ENCODE data around the gene PODNL1. TPM values are rescaled to one million over a fixed set of nuclear protein-coding genes. Genes with fewer than 3 reads are reported as not detected.
A peak's percentile ranks its signal among the peaks of the same experiment; 100 is the strongest.

PODNL1 gene
- total and polyA plus RNA-seq, 8 donors, result 1.3 to 17.9 (median 1.7) TPM

GRCh38 chr19:13984875-13985741 lies 46.9 kb upstream of the PODNL1 start:
- TF ChIP-seq, protein P1, sequence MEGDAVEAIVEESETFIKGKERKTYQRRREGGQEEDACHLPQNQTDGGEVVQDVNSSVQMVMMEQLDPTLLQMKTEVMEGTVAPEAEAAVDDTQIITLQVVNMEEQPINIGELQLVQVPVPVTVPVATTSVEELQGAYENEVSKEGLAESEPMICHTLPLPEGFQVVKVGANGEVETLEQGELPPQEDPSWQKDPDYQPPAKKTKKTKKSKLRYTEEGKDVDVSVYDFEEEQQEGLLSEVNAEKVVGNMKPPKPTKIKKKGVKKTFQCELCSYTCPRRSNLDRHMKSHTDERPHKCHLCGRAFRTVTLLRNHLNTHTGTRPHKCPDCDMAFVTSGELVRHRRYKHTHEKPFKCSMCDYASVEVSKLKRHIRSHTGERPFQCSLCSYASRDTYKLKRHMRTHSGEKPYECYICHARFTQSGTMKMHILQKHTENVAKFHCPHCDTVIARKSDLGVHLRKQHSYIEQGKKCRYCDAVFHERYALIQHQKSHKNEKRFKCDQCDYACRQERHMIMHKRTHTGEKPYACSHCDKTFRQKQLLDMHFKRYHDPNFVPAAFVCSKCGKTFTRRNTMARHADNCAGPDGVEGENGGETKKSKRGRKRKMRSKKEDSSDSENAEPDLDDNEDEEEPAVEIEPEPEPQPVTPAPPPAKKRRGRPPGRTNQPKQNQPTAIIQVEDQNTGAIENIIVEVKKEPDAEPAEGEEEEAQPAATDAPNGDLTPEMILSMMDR (IDR thresholded peaks at IDR 0.05), result no peak
- ATAC-seq (peak; percentile 60), DNase-seq (peak in 2 of 4 donors; percentile 82 to 87)
- intact Hi-C loops (cut with DNase I), result no loop called here
- peaks cover 25 to 43% of the 10 kb centered on the region in 2 donors for H3K4me1 ChIP-seq
- no peak overlapping the region for H3K4me3 ChIP-seq
- peaks cover 0 to 29% of the 10 kb centered on the region in 2 donors for H3K36me3 ChIP-seq
- H3K27me3 ChIP-seq, result no peaks in the 10 kb centered on the region
- H3K9me3 ChIP-seq, result no peaks in the 10 kb centered on the region
- peak overlapping the region; percentile 93 to 96 for H3K27ac ChIP-seq

GRCh38 chr19:13984186-13984585 lies 46.0 kb upstream of the PODNL1 start:
- Histone ChIP-seq H3K4me1 (peaks cover 25 to 49% of the 10 kb centered on the region in 2 donors), H3K36me3 (peaks cover 0 to 25% of the 10 kb centered on the region in 2 donors), H3K27ac (no peak overlapping the region), H3K4me3 (no peak overlapping the region), H3K27me3 (peaks cover 0 to 1% of the 10 kb centered on the region in 2 donors), H3K9me3 (no peaks in the 10 kb centered on the region)
- TF ChIP-seq, protein P1 (IDR thresholded peaks at IDR 0.05), result no peak
- ATAC-seq (no peak), DNase-seq (no peak)
- intact Hi-C loops (cut with DNase I), result no loop called here

- Histone ChIP-seq H3K9me3 (no peaks in the 10 kb centered on the region), H3K36me3 (peaks cover 0 to 25% of the 10 kb centered on the region in 2 donors), H3K4me1 (peaks cover 25 to 54% of the 10 kb centered on the region in 2 donors), H3K4me3 (no peak overlapping the region), H3K27ac (no peak overlapping the region), H3K27me3 (peaks cover 0 to 6% of the 10 kb centered on the region in 2 donors)
- DNase-seq, result no peak
- intact Hi-C loops (cut with DNase I), result no loop called here
- TF ChIP-seq, protein P1 (IDR thresholded peaks at IDR 0.05), result no peak
- ATAC-seq, result no peak
Observed at GRCh38 chr19:13983213-13983889, 45.1 kb upstream of the PODNL1 start.

GRCh38 chr19:13982773-13983172 lies 44.6 kb upstream of the PODNL1 start:
- no peaks in the 10 kb centered on the region for H3K9me3 ChIP-seq
- no peak for ATAC-seq
- no peak overlapping the region for H3K27ac ChIP-seq
- H3K4me3 ChIP-seq, result no peak overlapping the region
- intact Hi-C loops (cut with DNase I), result no loop called here
- TF ChIP-seq, protein P1 (IDR thresholded peaks at IDR 0.05), result no peak
- H3K4me1 ChIP-seq, result peaks cover 25 to 54% of the 10 kb centered on the region in 2 donors
- no peak for DNase-seq
- peaks cover 0 to 25% of the 10 kb centered on the region in 2 donors for H3K36me3 ChIP-seq
- H3K27me3 ChIP-seq, result peaks cover 0 to 6% of the 10 kb centered on the region in 2 donors

GRCh38 chr19:13981988-13982501 lies 43.8 kb upstream of the PODNL1 start:
- H3K4me1 ChIP-seq, result peaks cover 19 to 46% of the 10 kb centered on the region in 2 donors
- H3K9me3 ChIP-seq, result no peaks in the 10 kb centered on the region
- H3K27ac ChIP-seq, result no peak overlapping the region
- H3K4me3 ChIP-seq, result no peak overlapping the region
- intact Hi-C loops (cut with DNase I), result no loop called here
- TF ChIP-seq, protein P1 (IDR thresholded peaks at IDR 0.05), result no peak
- H3K27me3 ChIP-seq, result peaks cover 0 to 6% of the 10 kb centered on the region in 2 donors
- ATAC-seq (no peak), DNase-seq (no peak)
- H3K36me3 ChIP-seq, result peaks cover 0 to 25% of the 10 kb centered on the region in 2 donors

Data from left lung (tissue), 10 donors.